ENCODE data around the gene GABRB2. TPM values are rescaled to one million over a fixed set of nuclear protein-coding genes. Genes with fewer than 3 reads are reported as not detected.
"Not testable (repeated sequence)": the region's sequence is repeated elsewhere in the genome, so short reads cannot be mapped to it uniquely, and the experiment has no call there.

GABRB2 gene
- total RNA-seq, 1 donor from 2014 or later, result 0.20 TPM

DNA sequence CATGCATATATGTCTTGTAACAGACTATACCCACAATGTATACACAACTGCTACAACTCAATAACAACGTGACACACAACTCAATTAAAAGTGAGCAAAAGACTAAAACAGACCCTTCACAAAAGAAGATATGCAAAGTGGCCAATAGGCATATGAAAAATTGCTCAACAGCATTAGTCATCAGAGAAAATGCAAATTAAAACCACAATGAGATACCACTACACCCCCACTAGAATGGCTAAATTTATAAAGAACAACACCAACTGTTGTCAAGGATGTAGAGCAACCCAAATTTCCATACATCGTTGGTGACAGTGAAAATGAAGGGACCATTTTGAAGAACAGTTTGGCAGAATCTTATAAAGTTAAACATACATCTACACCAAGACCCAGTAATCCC lies 38.9 kb downstream of the GABRB2 start:
- Histone ChIP-seq H3K9me3 (ENCODE audit: insufficient read depth, low read depth, low read length) (no peaks in the 10 kb centered on the region), H3K27me3 (ENCODE audit: insufficient read depth, low read length) (no peaks in the 10 kb centered on the region), H3K27ac (ENCODE audit: low read depth, low read length) (no peak overlapping the region), H3K4me3 (ENCODE audit: insufficient read depth, low read depth, low read length) (no peak overlapping the region), H3K4me1 (ENCODE audit: insufficient read depth, low read length) (no peaks in the 10 kb centered on the region), H4K20me1 (ENCODE audit: insufficient read depth, low read length) (no peaks in the 10 kb centered on the region), H3K4me2 (ENCODE audit: low read length) (no peak overlapping the region), H3K79me2 (ENCODE audit: insufficient read depth, low read length) (no peaks in the 10 kb centered on the region), H2AFZ (ENCODE audit: low read depth, low read length) (no peak overlapping the region), H3K36me3 (ENCODE audit: insufficient read depth, low read length) (no peaks in the 10 kb centered on the region), H3K9ac (ENCODE audit: low read length) (no peak overlapping the region)
- no peak overlapping the region for H3K27ac Mint-ChIP-seq (ENCODE audit: unreplicated experiment)
- no peaks in the 10 kb centered on the region for H3K4me1 Mint-ChIP-seq (ENCODE audit: low read depth, unreplicated experiment)
- H3K36me3 Mint-ChIP-seq (ENCODE audit: low read depth, unreplicated experiment), result no peaks in the 10 kb centered on the region
- FAIRE-seq (no peak), DNase-seq (ENCODE audit: low read depth) (peak; percentile 0)
- no peaks in the 10 kb centered on the region for H3K9me3 Mint-ChIP-seq (ENCODE audit: unreplicated experiment)
- H3K27me3 Mint-ChIP-seq (ENCODE audit: low read depth, unreplicated experiment), result no peaks in the 10 kb centered on the region
- no peak for TF ChIP-seq EZH2 (IDR thresholded peaks at IDR 0.05; ENCODE audit: insufficient read depth, low read length)
- TF ChIP-seq, protein P1, sequence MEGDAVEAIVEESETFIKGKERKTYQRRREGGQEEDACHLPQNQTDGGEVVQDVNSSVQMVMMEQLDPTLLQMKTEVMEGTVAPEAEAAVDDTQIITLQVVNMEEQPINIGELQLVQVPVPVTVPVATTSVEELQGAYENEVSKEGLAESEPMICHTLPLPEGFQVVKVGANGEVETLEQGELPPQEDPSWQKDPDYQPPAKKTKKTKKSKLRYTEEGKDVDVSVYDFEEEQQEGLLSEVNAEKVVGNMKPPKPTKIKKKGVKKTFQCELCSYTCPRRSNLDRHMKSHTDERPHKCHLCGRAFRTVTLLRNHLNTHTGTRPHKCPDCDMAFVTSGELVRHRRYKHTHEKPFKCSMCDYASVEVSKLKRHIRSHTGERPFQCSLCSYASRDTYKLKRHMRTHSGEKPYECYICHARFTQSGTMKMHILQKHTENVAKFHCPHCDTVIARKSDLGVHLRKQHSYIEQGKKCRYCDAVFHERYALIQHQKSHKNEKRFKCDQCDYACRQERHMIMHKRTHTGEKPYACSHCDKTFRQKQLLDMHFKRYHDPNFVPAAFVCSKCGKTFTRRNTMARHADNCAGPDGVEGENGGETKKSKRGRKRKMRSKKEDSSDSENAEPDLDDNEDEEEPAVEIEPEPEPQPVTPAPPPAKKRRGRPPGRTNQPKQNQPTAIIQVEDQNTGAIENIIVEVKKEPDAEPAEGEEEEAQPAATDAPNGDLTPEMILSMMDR (IDR thresholded peaks at IDR 0.05; ENCODE audit: insufficient read depth, low read depth, low read length), result no peak
- H3K4me3 Mint-ChIP-seq (ENCODE audit: unreplicated experiment), result no peak overlapping the region

DNA sequence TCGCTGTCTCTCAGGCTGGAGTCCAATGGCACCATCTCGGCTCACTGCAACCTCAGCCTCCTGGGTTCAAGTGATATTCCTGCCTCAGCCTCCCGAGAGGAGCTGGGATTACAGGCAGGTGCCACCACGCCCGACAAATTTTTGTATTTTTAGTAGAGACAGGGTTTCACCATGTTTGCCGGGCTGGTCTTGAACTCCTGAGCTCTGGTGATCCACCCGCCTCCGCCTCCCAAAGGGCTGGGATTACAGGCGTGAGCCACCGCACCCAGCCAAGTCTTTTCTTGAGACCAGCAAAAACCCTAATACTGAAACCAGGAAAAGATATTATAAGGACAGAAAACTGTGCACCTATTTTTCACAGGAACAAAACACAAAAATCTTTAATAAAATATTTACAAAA lies 41.4 kb downstream of the GABRB2 start:
- H3K27ac Mint-ChIP-seq (ENCODE audit: unreplicated experiment); H3K27ac ChIP-seq (ENCODE audit: low read depth, low read length); H3K9me3 ChIP-seq (ENCODE audit: insufficient read depth, low read depth, low read length); H3K27me3 ChIP-seq (ENCODE audit: insufficient read depth, low read length); H2AFZ ChIP-seq (ENCODE audit: low read depth, low read length); H3K4me2 ChIP-seq (ENCODE audit: low read length); H3K9me3 Mint-ChIP-seq (ENCODE audit: unreplicated experiment); DNase-seq (ENCODE audit: low read depth); H3K9ac ChIP-seq (ENCODE audit: low read length); H3K79me2 ChIP-seq (ENCODE audit: insufficient read depth, low read length); H3K4me3 Mint-ChIP-seq (ENCODE audit: unreplicated experiment); H3K36me3 Mint-ChIP-seq (ENCODE audit: low read depth, unreplicated experiment); FAIRE-seq; H3K4me1 Mint-ChIP-seq (ENCODE audit: low read depth, unreplicated experiment); H3K36me3 ChIP-seq (ENCODE audit: insufficient read depth, low read length); H4K20me1 ChIP-seq (ENCODE audit: insufficient read depth, low read length); H3K4me1 ChIP-seq (ENCODE audit: insufficient read depth, low read length); H3K27me3 Mint-ChIP-seq (ENCODE audit: low read depth, unreplicated experiment); H3K4me3 ChIP-seq (ENCODE audit: insufficient read depth, low read depth, low read length): not testable (repeated sequence)

DNA sequence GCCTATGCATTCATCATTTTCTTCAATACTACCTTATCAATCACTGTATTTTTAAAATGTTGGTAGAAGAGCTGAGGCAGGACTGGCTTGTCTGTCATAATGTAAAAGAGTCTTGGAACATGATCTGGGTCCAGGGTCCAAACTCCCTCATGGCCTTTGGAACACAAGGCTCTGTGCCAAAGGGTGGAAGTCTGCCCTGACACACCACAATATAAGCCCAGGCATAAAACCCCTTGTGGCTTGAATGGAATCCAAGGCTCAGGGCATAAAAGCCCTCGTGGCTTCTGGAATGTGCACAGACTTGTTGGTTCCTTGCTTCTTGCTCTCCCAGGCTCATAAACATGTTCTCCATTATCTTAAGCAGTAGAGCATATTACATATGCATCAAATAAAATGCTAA lies 48.0 kb downstream of the GABRB2 start:
- Mint-ChIP-seq H3K4me3 (ENCODE audit: unreplicated experiment) (no peak overlapping the region), H3K27ac (ENCODE audit: unreplicated experiment) (no peak overlapping the region), H3K27me3 (ENCODE audit: low read depth, unreplicated experiment) (no peaks in the 10 kb centered on the region), H3K9me3 (ENCODE audit: unreplicated experiment) (peaks cover 3% of the 10 kb centered on the region), H3K4me1 (ENCODE audit: low read depth, unreplicated experiment) (no peaks in the 10 kb centered on the region), H3K36me3 (ENCODE audit: low read depth, unreplicated experiment) (no peaks in the 10 kb centered on the region)
- H3K27ac ChIP-seq (ENCODE audit: low read depth, low read length), result no peak overlapping the region
- H3K9me3 ChIP-seq (ENCODE audit: insufficient read depth, low read depth, low read length), result peaks cover 5% of the 10 kb centered on the region
- no peaks in the 10 kb centered on the region for H4K20me1 ChIP-seq (ENCODE audit: insufficient read depth, low read length)
- FAIRE-seq, result no peak
- H3K79me2 ChIP-seq (ENCODE audit: insufficient read depth, low read length), result no peaks in the 10 kb centered on the region
- no peak overlapping the region for H3K9ac ChIP-seq (ENCODE audit: low read length)
- TF ChIP-seq EZH2 (IDR thresholded peaks at IDR 0.05; ENCODE audit: insufficient read depth, low read length), result no peak
- TF ChIP-seq, protein P1 (IDR thresholded peaks at IDR 0.05; ENCODE audit: insufficient read depth, low read depth, low read length), result no peak
- no peak for DNase-seq (ENCODE audit: low read depth)
- H3K27me3 ChIP-seq (ENCODE audit: insufficient read depth, low read length), result no peaks in the 10 kb centered on the region
- H3K4me2 ChIP-seq (ENCODE audit: low read length), result no peak overlapping the region
- H3K4me3 ChIP-seq (ENCODE audit: insufficient read depth, low read depth, low read length), result no peak overlapping the region
- H3K4me1 ChIP-seq (ENCODE audit: insufficient read depth, low read length), result no peaks in the 10 kb centered on the region
- H2AFZ ChIP-seq (ENCODE audit: low read depth, low read length), result no peak overlapping the region
- no peaks in the 10 kb centered on the region for H3K36me3 ChIP-seq (ENCODE audit: insufficient read depth, low read length)

Data from astrocyte (in vitro differentiated cells and primary cell).